Measurements from ENCODE around the gene NHLRC4.

DNA sequence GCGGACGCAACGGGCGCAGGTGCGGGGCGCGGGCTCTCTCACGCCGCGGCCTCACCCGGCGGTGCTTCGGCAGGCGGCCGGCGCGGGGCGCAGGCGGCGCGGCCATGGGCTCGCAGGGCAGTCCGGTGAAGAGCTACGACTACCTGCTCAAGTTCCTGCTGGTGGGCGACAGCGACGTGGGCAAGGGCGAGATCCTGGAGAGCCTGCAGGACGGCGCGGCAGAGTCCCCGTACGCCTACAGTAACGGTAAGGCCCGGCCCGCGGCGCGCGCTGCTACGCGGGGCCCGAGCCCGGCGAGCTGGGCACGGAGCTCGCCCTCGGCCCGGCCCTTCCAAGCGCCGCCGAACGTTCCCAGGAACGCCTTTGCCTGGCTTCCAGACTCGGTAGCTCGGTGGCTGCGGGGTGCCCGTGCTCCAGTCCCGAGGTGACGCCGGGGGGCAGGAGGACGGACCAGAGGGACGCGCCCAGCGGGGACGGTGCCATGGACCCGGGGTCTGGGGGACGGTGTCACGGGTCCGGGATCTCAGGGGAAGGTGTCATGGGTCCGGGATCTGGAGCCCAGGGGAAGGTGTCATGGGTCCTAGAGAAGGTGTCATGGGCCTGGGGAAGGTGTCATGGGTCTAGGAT, 23.5 kb downstream of the NHLRC4 start:
- no peak for TF ChIP-seq POLR2A (IDR thresholded peaks at IDR 0.05)
- TF ChIP-seq, protein P1, sequence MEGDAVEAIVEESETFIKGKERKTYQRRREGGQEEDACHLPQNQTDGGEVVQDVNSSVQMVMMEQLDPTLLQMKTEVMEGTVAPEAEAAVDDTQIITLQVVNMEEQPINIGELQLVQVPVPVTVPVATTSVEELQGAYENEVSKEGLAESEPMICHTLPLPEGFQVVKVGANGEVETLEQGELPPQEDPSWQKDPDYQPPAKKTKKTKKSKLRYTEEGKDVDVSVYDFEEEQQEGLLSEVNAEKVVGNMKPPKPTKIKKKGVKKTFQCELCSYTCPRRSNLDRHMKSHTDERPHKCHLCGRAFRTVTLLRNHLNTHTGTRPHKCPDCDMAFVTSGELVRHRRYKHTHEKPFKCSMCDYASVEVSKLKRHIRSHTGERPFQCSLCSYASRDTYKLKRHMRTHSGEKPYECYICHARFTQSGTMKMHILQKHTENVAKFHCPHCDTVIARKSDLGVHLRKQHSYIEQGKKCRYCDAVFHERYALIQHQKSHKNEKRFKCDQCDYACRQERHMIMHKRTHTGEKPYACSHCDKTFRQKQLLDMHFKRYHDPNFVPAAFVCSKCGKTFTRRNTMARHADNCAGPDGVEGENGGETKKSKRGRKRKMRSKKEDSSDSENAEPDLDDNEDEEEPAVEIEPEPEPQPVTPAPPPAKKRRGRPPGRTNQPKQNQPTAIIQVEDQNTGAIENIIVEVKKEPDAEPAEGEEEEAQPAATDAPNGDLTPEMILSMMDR (IDR thresholded peaks at IDR 0.05) = no peak

Measured in stomach (tissue), 4 donors.